B cell (primary cell): ENCODE data around the gene CAMTA1. TPM values are rescaled to one million over a fixed set of nuclear protein-coding genes. Genes with fewer than 3 reads are reported as not detected.

Experiments
- ATAC-seq: fragments of 200-7000 bp; cut with Tn5 transposase; one replicate; pipeline ENCODE4 v1.10.0; 2021; ENCODE audit warnings: low read depth, mild to moderate bottlenecking, moderate number of reproducible peaks, moderate library complexity
- CTCF ChIA-PET: fragments of 350-600 bp; sonication (Branson Sonifier 250); formaldehyde crosslinking; loops from one replicate; lab custom pipeline; 2021; ENCODE audit warnings: antibody characterized with exemption, inconsistent platforms; lab: Charles Lee
- POLR2A ChIA-PET: fragments of 350-600 bp; sonication (Branson Sonifier 250); formaldehyde crosslinking; loops from one replicate; lab custom pipeline; 2021; ENCODE audit warnings: antibody characterized with exemption; lab: Charles Lee
- DNase-seq: peaks from one replicate; pipeline ENCODE4 v3.0.0; 2013
- H2AFZ ChIP-seq: 2 replicates; pipeline ENCODE4 v1.6.1; 2012; ENCODE audit warnings: mild to moderate bottlenecking, low read depth, low read length; ENCODE audit not compliant: insufficient read depth, poor library complexity, severe bottlenecking
- H3K27ac ChIP-seq, 2 donors: 1 replicate in 1 of 2; 2 replicates in 1 of 2; pipeline ENCODE4 v1.5.1; 2012 to 2013; ENCODE audit warnings: low read length in 2 of 2, mild to moderate bottlenecking in 2 of 2, moderate library complexity in 1 of 2
- H3K27me3 ChIP-seq, 4 experiments: fragments of 200-600 bp in 1 of 4; sonication (generic) in 1 of 4; replicated peaks in 1 of 4; 1 replicate in 2 of 4; 2 replicates in 2 of 4; pipeline versions ENCODE4 v1.6.1 to v1.7.0; 2013 to 2016; ENCODE audit warnings: low read length in 3 of 4, mild to moderate bottlenecking in 2 of 4, mixed read lengths in 1 of 4, moderate library complexity in 1 of 4; ENCODE audit not compliant: insufficient read depth in 4 of 4, control insufficient read depth in 3 of 4; ENCODE audit errors: control extremely low read depth in 1 of 4
- H3K36me3 ChIP-seq, 2 experiments: replicated peaks in 1 of 2; 1 replicate in 1 of 2; 2 replicates in 1 of 2; pipeline versions ENCODE4 v1.6.1 to v1.7.1; 2013; ENCODE audit warnings: low read length in 1 of 2; ENCODE audit not compliant: insufficient read depth in 2 of 2, control insufficient read depth in 1 of 2; ENCODE audit errors: control extremely low read depth in 1 of 2, extremely low read depth in 1 of 2
- H3K4me1 ChIP-seq, 2 donors: fragments of 200-600 bp in 1 of 2; sonication (generic) in 1 of 2; 1 replicate in 1 of 2; 2 replicates in 1 of 2; pipeline versions ENCODE4 v1.5.1 to v1.6.1; 2013 to 2017; ENCODE audit warnings: low read length in 2 of 2; ENCODE audit not compliant: control insufficient read depth in 2 of 2, insufficient read depth in 2 of 2
- H3K4me2 ChIP-seq: replicated peaks from 2 replicates; pipeline ENCODE3; 2012; ENCODE audit warnings: mild to moderate bottlenecking, low read depth, low read length; ENCODE audit not compliant: poor library complexity, severe bottlenecking
- H3K4me3 ChIP-seq, 5 experiments: fragments of 200-600 bp in 1 of 5; sonication (generic) in 1 of 5; 1 replicate in 3 of 5; 2 replicates in 2 of 5; pipeline versions ENCODE4 v1.5.1 to v1.7.0; 2011 to 2016; ENCODE audit warnings: low read length in 4 of 5, mild to moderate bottlenecking in 4 of 5, low read depth in 2 of 5, control low read depth in 1 of 5, moderate library complexity in 1 of 5; ENCODE audit not compliant: insufficient read depth in 1 of 5; ENCODE audit errors: control extremely low read depth in 1 of 5, extremely low read depth in 1 of 5
- H3K79me2 ChIP-seq: fragments of 200-600 bp; sonication (generic); one replicate; pipeline ENCODE4 v1.6.0; 2016; ENCODE audit warnings: low read length; ENCODE audit not compliant: control insufficient read depth, insufficient read depth
- H3K9ac ChIP-seq: fragments of 200-600 bp; sonication (generic); 2 replicates; pipeline ENCODE4 v1.6.1; 2017; ENCODE audit warnings: mild to moderate bottlenecking, low read length, moderate library complexity
- H3K9me3 ChIP-seq, 3 donors: one replicate each; pipeline versions ENCODE4 v1.6.1 to v1.7.1; 2013; ENCODE audit warnings: low read length in 2 of 3; ENCODE audit not compliant: control insufficient read depth in 2 of 3, insufficient read depth in 1 of 3; ENCODE audit errors: control extremely low read depth in 1 of 3
- H4K20me1 ChIP-seq: 2 replicates; pipeline ENCODE4 v1.6.0; 2012; ENCODE audit warnings: mild to moderate bottlenecking, low read length; ENCODE audit not compliant: insufficient read depth, control insufficient read depth, poor library complexity, severe bottlenecking
- H3K27ac Mint-ChIP-seq: one replicate; pipeline ENCODE4 v1.8.0; 2021; ENCODE audit warnings: mixed read lengths
- H3K27me3 Mint-ChIP-seq: one replicate; pipeline ENCODE4 v1.8.0; 2021; ENCODE audit warnings: mixed read lengths
- H3K4me1 Mint-ChIP-seq: one replicate; pipeline ENCODE4 v1.8.0; 2021; ENCODE audit warnings: mixed read lengths
- H3K4me3 Mint-ChIP-seq: one replicate; pipeline ENCODE4 v1.8.0; 2021; ENCODE audit warnings: mixed read lengths
- H3K9me3 Mint-ChIP-seq: one replicate; pipeline ENCODE4 v1.8.0; 2022; ENCODE audit warnings: mixed read lengths; ENCODE audit not compliant: insufficient read depth
- EZH2 ChIP-seq: IDR thresholded peaks from 2 replicates; pipeline ENCODE4 v1.6.1; 2012; ENCODE audit warnings: borderline replicate concordance, low read depth, mild to moderate bottlenecking, moderate library complexity, low read length; ENCODE audit not compliant: insufficient read depth, poor library complexity, severe bottlenecking
- WGBS: methylation state at CpG from one replicate; pipeline ENCODE4 v1.1.5; 2013; ENCODE audit warnings: missing lambda C conversion rate; ENCODE audit not compliant: insufficient coverage; 5-methylcytosine and 5-hydroxymethylcytosine counted together
- intact Hi-C: fragments of 100-400 bp; cut with micrococcal nuclease; formaldehyde crosslinking; loops from one replicate; pipeline ENCODE4 v1.10.0; 2022
- polyA plus RNA-seq: library from polyadenylated mRNA; depleted of rRNA; stranded (reverse); fragments of >200 nt; gene quantifications from 2 replicates; pipeline ENCODE4 v1.2.3, GENCODE V29; 2012
- total RNA-seq, 2 donors: library from RNA; stranded (reverse); fragments of 120-200 nt in 1 of 2; gene quantifications; 1 replicate in 1 of 2; 2 replicates in 1 of 2; pipeline versions ENCODE4 v1.2.3 to v1.2.4, GENCODE V29; 2013 to 2022
- TF ChIP-seq, protein P1 (sequence below): fragments of 200-600 bp; IDR thresholded peaks from one replicate; pipeline ENCODE4 v1.8.0; 2022; ENCODE audit warnings: antibody characterized with exemption, mild to moderate bottlenecking

CAMTA1 gene
- total and polyA plus RNA-seq, 2 donors (not counting 1 experiment from before 2014, with no cell fraction given): 42.2 to 45.7 TPM

DNA sequence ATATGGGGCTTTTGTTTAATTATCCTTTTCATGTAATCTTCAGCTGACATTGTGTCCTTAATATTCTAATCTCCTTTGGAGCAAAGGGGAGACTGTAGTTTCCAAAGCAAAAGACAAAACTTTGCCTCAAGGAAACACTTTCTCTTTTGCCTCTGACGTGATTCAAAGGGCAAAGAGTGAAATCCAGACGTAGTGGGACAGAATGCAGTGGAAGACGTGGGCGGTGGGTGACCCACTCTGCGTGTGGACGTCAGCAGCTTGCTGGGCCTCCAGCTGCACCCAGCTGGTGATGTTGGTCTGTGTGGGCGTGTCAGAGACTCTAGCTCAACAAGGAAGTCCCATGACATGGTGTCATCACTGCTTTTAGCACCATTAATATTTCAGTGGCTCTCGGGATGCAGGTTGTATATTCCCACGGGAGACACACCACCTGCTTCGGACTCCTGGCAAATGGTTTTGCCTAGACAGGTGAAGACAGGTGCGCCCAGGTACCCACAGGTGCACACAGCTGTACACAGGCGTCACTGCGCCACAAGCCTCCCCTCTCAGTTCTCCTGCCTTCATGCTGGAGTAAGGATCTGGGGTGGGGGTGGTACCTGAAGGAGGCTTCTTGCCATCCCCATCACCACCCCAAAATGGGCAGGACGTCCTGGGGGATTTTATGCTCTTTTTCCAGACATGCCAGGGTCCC, 693.7 kb downstream of the CAMTA1 start:
- Histone ChIP-seq H3K36me3 (no peaks in the 10 kb centered on the region), H4K20me1 (no peaks in the 10 kb centered on the region), H3K79me2 (no peaks in the 10 kb centered on the region), H3K4me1 (no peaks in the 10 kb centered on the region), H3K9ac (no peak overlapping the region), H2AFZ (no peak overlapping the region), H3K9me3 (peaks cover 0 to 4% (median 0%) of the 10 kb centered on the region in 3 donors), H3K4me2 (no peak overlapping the region), H3K4me3 (no peak overlapping the region), H3K27me3 (no peaks in the 10 kb centered on the region), H3K27ac (no peak overlapping the region)
- ChIA-PET POLR2A (no interaction called here), CTCF (no interaction called here)
- TF ChIP-seq EZH2: no peak
- TF ChIP-seq, protein P1, sequence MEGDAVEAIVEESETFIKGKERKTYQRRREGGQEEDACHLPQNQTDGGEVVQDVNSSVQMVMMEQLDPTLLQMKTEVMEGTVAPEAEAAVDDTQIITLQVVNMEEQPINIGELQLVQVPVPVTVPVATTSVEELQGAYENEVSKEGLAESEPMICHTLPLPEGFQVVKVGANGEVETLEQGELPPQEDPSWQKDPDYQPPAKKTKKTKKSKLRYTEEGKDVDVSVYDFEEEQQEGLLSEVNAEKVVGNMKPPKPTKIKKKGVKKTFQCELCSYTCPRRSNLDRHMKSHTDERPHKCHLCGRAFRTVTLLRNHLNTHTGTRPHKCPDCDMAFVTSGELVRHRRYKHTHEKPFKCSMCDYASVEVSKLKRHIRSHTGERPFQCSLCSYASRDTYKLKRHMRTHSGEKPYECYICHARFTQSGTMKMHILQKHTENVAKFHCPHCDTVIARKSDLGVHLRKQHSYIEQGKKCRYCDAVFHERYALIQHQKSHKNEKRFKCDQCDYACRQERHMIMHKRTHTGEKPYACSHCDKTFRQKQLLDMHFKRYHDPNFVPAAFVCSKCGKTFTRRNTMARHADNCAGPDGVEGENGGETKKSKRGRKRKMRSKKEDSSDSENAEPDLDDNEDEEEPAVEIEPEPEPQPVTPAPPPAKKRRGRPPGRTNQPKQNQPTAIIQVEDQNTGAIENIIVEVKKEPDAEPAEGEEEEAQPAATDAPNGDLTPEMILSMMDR: no peak
- H3K4me3 Mint-ChIP-seq: no peak overlapping the region
- no peaks in the 10 kb centered on the region for H3K4me1 Mint-ChIP-seq
- H3K9me3 Mint-ChIP-seq: no peaks in the 10 kb centered on the region
- H3K27me3 Mint-ChIP-seq: peaks cover 3% of the 10 kb centered on the region
- 91% methylated on average over 11 of the region's 14 CpGs for WGBS
- ATAC-seq (no peak), DNase-seq (no peak)
- intact Hi-C loops: no loop called here
- no peak overlapping the region for H3K27ac Mint-ChIP-seq

DNA sequence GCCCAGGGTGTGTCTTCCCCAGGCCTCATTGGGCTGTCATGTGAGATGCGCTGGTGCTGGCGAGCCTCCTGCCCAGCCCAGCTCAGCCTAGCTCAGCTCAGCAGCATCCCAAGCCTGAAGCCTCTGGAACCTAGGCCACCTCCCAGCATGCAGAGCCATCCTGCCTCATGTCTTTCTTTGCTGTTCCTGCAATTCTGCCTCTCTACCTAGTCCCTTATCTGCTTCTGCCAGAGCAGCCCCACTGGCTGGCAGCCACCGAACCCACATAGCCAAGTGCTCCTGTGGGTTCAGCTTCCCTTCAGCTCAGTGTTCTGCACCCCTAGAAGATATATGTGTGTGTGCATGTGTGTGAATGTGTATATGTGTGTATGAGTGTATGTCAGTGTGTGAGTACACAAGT, 694.3 kb downstream of the CAMTA1 start:
- no peak for DNase-seq
- ATAC-seq: no peak
- H3K36me3 ChIP-seq: no peaks in the 10 kb centered on the region
- ChIA-PET CTCF (no interaction called here), POLR2A (no interaction called here)
- TF ChIP-seq EZH2: no peak
- TF ChIP-seq, protein P1: no peak
- H3K27ac ChIP-seq: no peak overlapping the region
- H2AFZ ChIP-seq: no peak overlapping the region
- Mint-ChIP-seq H3K4me1 (no peaks in the 10 kb centered on the region), H3K9me3 (no peaks in the 10 kb centered on the region), H3K27ac (no peak overlapping the region), H3K4me3 (no peak overlapping the region), H3K27me3 (peaks cover 3% of the 10 kb centered on the region)
- no peaks in the 10 kb centered on the region for H3K27me3 ChIP-seq
- no peak overlapping the region for H3K9ac ChIP-seq
- H3K4me2 ChIP-seq: no peak overlapping the region
- no peaks in the 10 kb centered on the region for H4K20me1 ChIP-seq
- H3K9me3 ChIP-seq: peaks cover 0 to 4% (median 0%) of the 10 kb centered on the region in 3 donors
- H3K4me3 ChIP-seq: no peak overlapping the region
- no peaks in the 10 kb centered on the region for H3K4me1 ChIP-seq
- intact Hi-C loops: no loop called here
- WGBS: 98% methylated on average over 3 of the region's 3 CpGs
- no peaks in the 10 kb centered on the region for H3K79me2 ChIP-seq
